ENCODE results near the gene GLI3. TPM values are rescaled to one million over a fixed set of nuclear protein-coding genes. Genes with fewer than 3 reads are reported as not detected.

Gene GLI3
- total RNA-seq, 2 donors from 2014 or later: 2.7 to 10.2 TPM

GRCh38 chr7:42198296-42198695 is 38.7 kb downstream of the GLI3 start:
- no peak overlapping the region for H3K27ac Mint-ChIP-seq
- 93 to 94% methylated on average over 5 to 6 of the region's 6 CpGs for WGBS, 2 experiments (ENCODE audit: insufficient coverage in 1 of 2, insufficient read length in 1 of 2)
- no peak for DNase-seq
- H3K9me3 Mint-ChIP-seq: no peaks in the 10 kb centered on the region
- TF ChIP-seq CTCF (conservative IDR thresholded peaks at IDR 0.05): no peak
- H3K36me3 Mint-ChIP-seq (ENCODE audit: low read depth): no peaks in the 10 kb centered on the region
- Histone ChIP-seq H3K27me3 (ENCODE audit: control insufficient read depth, insufficient read depth, low read length, poor library complexity, severe bottlenecking) (no peaks in the 10 kb centered on the region), H3K9ac (ENCODE audit: extremely low read depth, low read length, poor library complexity, severe bottlenecking) (no peak overlapping the region), H3K9me3 (ENCODE audit: control insufficient read depth, low read length) (no peaks in the 10 kb centered on the region), H3K36me3 (ENCODE audit: control insufficient read depth, insufficient read depth, low read length) (no peaks in the 10 kb centered on the region), H3K4me1 (ENCODE audit: control insufficient read depth, insufficient read depth, low read length) (no peaks in the 10 kb centered on the region), H3K4me3 (ENCODE audit: low read length) (no peak overlapping the region), H3K27ac (ENCODE audit: low read depth, low read length) (peak overlapping the region; percentile 58)
- no peak overlapping the region for H3K4me3 Mint-ChIP-seq
- H3K27me3 Mint-ChIP-seq (ENCODE audit: insufficient read depth): peaks cover 44% of the 10 kb centered on the region
- H3K4me1 Mint-ChIP-seq: peaks cover 11% of the 10 kb centered on the region

- no peaks in the 10 kb centered on the region for H3K36me3 ChIP-seq (ENCODE audit: control insufficient read depth, insufficient read depth, low read length)
- WGBS, 2 experiments (ENCODE audit: insufficient coverage in 1 of 2, insufficient read length in 1 of 2): 90 to 93% methylated on average over 12 of the region's 12 CpGs
- Mint-ChIP-seq H3K27me3 (ENCODE audit: insufficient read depth) (peaks cover 44% of the 10 kb centered on the region), H3K4me3 (no peak overlapping the region), H3K27ac (no peak overlapping the region), H3K9me3 (no peaks in the 10 kb centered on the region), H3K36me3 (ENCODE audit: low read depth) (no peaks in the 10 kb centered on the region), H3K4me1 (peaks cover 20% of the 10 kb centered on the region)
- no peak overlapping the region for H3K4me3 ChIP-seq (ENCODE audit: low read length)
- DNase-seq: no peak
- no peak overlapping the region for H3K9ac ChIP-seq (ENCODE audit: extremely low read depth, low read length, poor library complexity, severe bottlenecking)
- TF ChIP-seq CTCF (conservative IDR thresholded peaks at IDR 0.05): no peak
- no peaks in the 10 kb centered on the region for H3K9me3 ChIP-seq (ENCODE audit: control insufficient read depth, low read length)
- no peaks in the 10 kb centered on the region for H3K4me1 ChIP-seq (ENCODE audit: control insufficient read depth, insufficient read depth, low read length)
- H3K27ac ChIP-seq (ENCODE audit: low read depth, low read length): peak overlapping the region; percentile 55
- H3K27me3 ChIP-seq (ENCODE audit: control insufficient read depth, insufficient read depth, low read length, poor library complexity, severe bottlenecking): no peaks in the 10 kb centered on the region
Measured at GRCh38 chr7:42197451-42197850, 39.6 kb downstream of the GLI3 start.

GRCh38 chr7:42194238-42194637 is 42.8 kb downstream of the GLI3 start:
- peak overlapping the region; percentile 20 for H3K27ac ChIP-seq (ENCODE audit: low read depth, low read length)
- Mint-ChIP-seq H3K4me3 (no peak overlapping the region), H3K4me1 (peaks cover 27% of the 10 kb centered on the region), H3K27ac (no peak overlapping the region), H3K36me3 (ENCODE audit: low read depth) (no peaks in the 10 kb centered on the region), H3K27me3 (ENCODE audit: insufficient read depth) (peaks cover 53% of the 10 kb centered on the region), H3K9me3 (no peaks in the 10 kb centered on the region)
- H3K4me3 ChIP-seq (ENCODE audit: low read length): no peak overlapping the region
- H3K27me3 ChIP-seq (ENCODE audit: control insufficient read depth, insufficient read depth, low read length, poor library complexity, severe bottlenecking): no peaks in the 10 kb centered on the region
- no peaks in the 10 kb centered on the region for H3K4me1 ChIP-seq (ENCODE audit: control insufficient read depth, insufficient read depth, low read length)
- TF ChIP-seq CTCF (conservative IDR thresholded peaks at IDR 0.05): no peak
- no peaks in the 10 kb centered on the region for H3K36me3 ChIP-seq (ENCODE audit: control insufficient read depth, insufficient read depth, low read length)
- H3K9me3 ChIP-seq (ENCODE audit: control insufficient read depth, low read length): no peaks in the 10 kb centered on the region
- WGBS, 2 experiments (ENCODE audit: insufficient coverage in 1 of 2, insufficient read length in 1 of 2): 96% methylated on average over 3 to 4 of the region's 4 CpGs
- no peak for DNase-seq
- no peak overlapping the region for H3K9ac ChIP-seq (ENCODE audit: extremely low read depth, low read length, poor library complexity, severe bottlenecking)

Measured in endodermal cell (in vitro differentiated cells).